H9 (cell line): ENCODE data around the gene ZNF205. TPM values are rescaled to one million over a fixed set of nuclear protein-coding genes. Genes with fewer than 3 reads are reported as not detected.

Source experiments
- DNase-seq: peaks from one replicate; pipeline ENCODE4 v3.0.0-alpha.2; 2017
- H2AFZ ChIP-seq: one replicate; pipeline ENCODE4 v1.6.1; 2013; ENCODE audit warnings: mild to moderate bottlenecking, low read length, control low read depth, moderate library complexity
- H2AK5ac ChIP-seq: 2 replicates; pipeline ENCODE4 v1.6.1; 2013; ENCODE audit warnings: low read length, control low read depth, mixed read lengths; ENCODE audit not compliant: insufficient read length
- H2BK120ac ChIP-seq: one replicate; pipeline ENCODE4 v1.6.1; 2013; ENCODE audit warnings: low read depth, mild to moderate bottlenecking, low read length, control low read depth, inconsistent platforms; ENCODE audit not compliant: poor library complexity, severe bottlenecking
- H2BK12ac ChIP-seq: 2 replicates; pipeline ENCODE4 v1.6.1; 2013; ENCODE audit warnings: low read length, control low read depth, mixed read lengths, low read depth; ENCODE audit not compliant: insufficient read length
- H2BK15ac ChIP-seq: 2 replicates; pipeline ENCODE4 v1.6.1; 2013; ENCODE audit warnings: low read depth, low read length, control low read depth
- H2BK20ac ChIP-seq: one replicate; pipeline ENCODE4 v1.6.1; 2013; ENCODE audit warnings: low read depth, mild to moderate bottlenecking, low read length, control low read depth, inconsistent platforms; ENCODE audit not compliant: poor library complexity, severe bottlenecking
- H2BK5ac ChIP-seq: 2 replicates; pipeline ENCODE4 v1.6.1; 2013; ENCODE audit warnings: low read length, control low read depth, mixed read lengths; ENCODE audit not compliant: insufficient read length
- H3K14ac ChIP-seq: 2 replicates; pipeline ENCODE4 v1.6.1; 2013; ENCODE audit warnings: low read length, control low read depth; ENCODE audit not compliant: insufficient read depth
- H3K18ac ChIP-seq: 2 replicates; pipeline ENCODE4 v1.6.1; 2013; ENCODE audit warnings: low read depth, mild to moderate bottlenecking, mixed read lengths, low read length, control low read depth; ENCODE audit not compliant: insufficient read length
- H3K23ac ChIP-seq: 2 replicates; pipeline ENCODE4 v1.6.1; 2013; ENCODE audit warnings: low read length, control low read depth, mixed read lengths, low read depth; ENCODE audit not compliant: insufficient read length
- H3K23me2 ChIP-seq: 2 replicates; pipeline ENCODE4 v1.6.1; 2013; ENCODE audit warnings: low read depth, mild to moderate bottlenecking, mixed read lengths, low read length, control low read depth; ENCODE audit not compliant: insufficient read length, poor library complexity, severe bottlenecking
- H3K27ac ChIP-seq: 2 replicates; pipeline ENCODE4 v1.5.1; 2013; ENCODE audit warnings: low read length, control low read depth, mixed read lengths, low read depth; ENCODE audit not compliant: insufficient read length
- H3K27me3 ChIP-seq: 2 replicates; pipeline ENCODE4 v1.6.1; 2013; ENCODE audit warnings: low read length, control low read depth, inconsistent platforms; ENCODE audit not compliant: insufficient read depth
- H3K4ac ChIP-seq: 2 replicates; pipeline ENCODE4 v1.6.1; 2013; ENCODE audit warnings: low read depth, mild to moderate bottlenecking, control low read depth, inconsistent platforms, low read length, moderate library complexity
- H3K4me1 ChIP-seq: 2 replicates; pipeline ENCODE4 v1.6.1; 2013; ENCODE audit warnings: low read length, control low read depth, inconsistent platforms; ENCODE audit not compliant: insufficient read depth
- H3K4me2 ChIP-seq: 2 replicates; pipeline ENCODE4 v1.6.1; 2013; ENCODE audit warnings: low read length, control low read depth, mixed read lengths; ENCODE audit not compliant: insufficient read length, insufficient read depth
- H3K56ac ChIP-seq: 2 replicates; pipeline ENCODE4 v1.6.1; 2013; ENCODE audit warnings: low read depth, mild to moderate bottlenecking, mixed read lengths, low read length, control low read depth; ENCODE audit not compliant: insufficient read length
- H3K79me1 ChIP-seq: 2 replicates; pipeline ENCODE4 v1.6.1; 2013; ENCODE audit warnings: low read depth, mild to moderate bottlenecking, moderate library complexity, low read length, control low read depth, inconsistent platforms; ENCODE audit not compliant: insufficient read depth, poor library complexity, severe bottlenecking
- H3K79me2 ChIP-seq: 2 replicates; pipeline ENCODE4 v1.6.1; 2013; ENCODE audit warnings: low read length, control low read depth, inconsistent platforms; ENCODE audit not compliant: insufficient read depth
- H3K9ac ChIP-seq: 2 replicates; pipeline ENCODE4 v1.6.1; 2013; ENCODE audit warnings: low read length, control low read depth, mixed read lengths; ENCODE audit not compliant: insufficient read length; ENCODE audit errors: extremely low read depth
- H3K9me3 ChIP-seq: one replicate; pipeline ENCODE4 v1.6.1; 2013; ENCODE audit warnings: low read depth, low read length, inconsistent platforms; ENCODE audit not compliant: control insufficient read depth
- H3T11ph ChIP-seq: one replicate; pipeline ENCODE4 v1.6.1; 2013; ENCODE audit warnings: mild to moderate bottlenecking, low read length, control low read depth, inconsistent platforms
- H4K20me1 ChIP-seq: one replicate; pipeline ENCODE4 v1.6.1; 2013; ENCODE audit not compliant: control insufficient read depth, insufficient read length, insufficient read depth
- H4K5ac ChIP-seq: 2 replicates; pipeline ENCODE4 v1.6.1; 2013; ENCODE audit warnings: low read depth, mild to moderate bottlenecking, mixed read lengths, low read length, control low read depth; ENCODE audit not compliant: insufficient read length
- H4K8ac ChIP-seq: replicated peaks from 2 replicates; pipeline ENCODE4 v1.6.1; 2013; ENCODE audit warnings: low read length, control low read depth, mixed read lengths, low read depth; ENCODE audit not compliant: insufficient read length
- H4K91ac ChIP-seq: 2 replicates; pipeline ENCODE4 v1.6.1; 2013; ENCODE audit warnings: low read depth, mild to moderate bottlenecking, moderate library complexity, mixed read lengths, low read length, control low read depth; ENCODE audit not compliant: insufficient read length
- H3K27ac Mint-ChIP-seq, 3 experiments: 2 replicates in 2 of 3; 3 replicates in 1 of 3; pipeline ENCODE4 v1.8.0; 2020 to 2021; ENCODE audit warnings: mixed read lengths in 3 of 3, mild to moderate bottlenecking in 1 of 3, moderate library complexity in 1 of 3
- H3K27me3 Mint-ChIP-seq: 2 replicates; pipeline ENCODE4 v1.8.0; 2021; ENCODE audit warnings: low read depth, mild to moderate bottlenecking, moderate library complexity, mixed read lengths
- H3K36me3 Mint-ChIP-seq, 3 experiments: 2 replicates in 2 of 3; 3 replicates in 1 of 3; pipeline ENCODE4 v1.8.0; 2020 to 2021; ENCODE audit warnings: low read depth in 3 of 3, mixed read lengths in 3 of 3; ENCODE audit not compliant: insufficient read depth in 1 of 3
- H3K4me1 Mint-ChIP-seq, 2 experiments: 2 replicates each; pipeline ENCODE4 v1.8.0; 2020; ENCODE audit warnings: mixed read lengths in 2 of 2
- H3K4me3 Mint-ChIP-seq, 2 experiments: 2 replicates in 1 of 2; 3 replicates in 1 of 2; pipeline ENCODE4 v1.8.0; 2020 to 2021; ENCODE audit warnings: mild to moderate bottlenecking in 2 of 2, mixed read lengths in 2 of 2, moderate library complexity in 1 of 2
- H3K9me3 Mint-ChIP-seq, 2 experiments: 2 replicates in 1 of 2; 3 replicates in 1 of 2; pipeline ENCODE4 v1.8.0; 2020; ENCODE audit warnings: mild to moderate bottlenecking in 2 of 2, mixed read lengths in 2 of 2, moderate library complexity in 1 of 2
- CTCF ChIP-seq: fragments of 200-600 bp; sonication (generic); conservative IDR thresholded peaks from 3 replicates; pipeline ENCODE4 v1.8.0; 2021; ENCODE audit warnings: antibody characterized with exemption, mild to moderate bottlenecking
- WGBS: extraction: QIAGEN DNeasy Blood & Tissue Kit; methylation state at CpG from one replicate; pipeline ENCODE4 v1.1.7; 2013; ENCODE audit warnings: missing lambda C conversion rate, low lambda C conversion rate, mixed read lengths; ENCODE audit not compliant: insufficient read length; ENCODE audit errors: extremely low coverage; 5-methylcytosine and 5-hydroxymethylcytosine counted together
- total RNA-seq: library from RNA; stranded (reverse); gene quantifications from 2 replicates; pipeline ENCODE4 v1.2.1, GENCODE V29; 2021

The ZNF205 gene
- total RNA-seq, 1 experiment from 2014 or later, result 16.8 TPM

DNA sequence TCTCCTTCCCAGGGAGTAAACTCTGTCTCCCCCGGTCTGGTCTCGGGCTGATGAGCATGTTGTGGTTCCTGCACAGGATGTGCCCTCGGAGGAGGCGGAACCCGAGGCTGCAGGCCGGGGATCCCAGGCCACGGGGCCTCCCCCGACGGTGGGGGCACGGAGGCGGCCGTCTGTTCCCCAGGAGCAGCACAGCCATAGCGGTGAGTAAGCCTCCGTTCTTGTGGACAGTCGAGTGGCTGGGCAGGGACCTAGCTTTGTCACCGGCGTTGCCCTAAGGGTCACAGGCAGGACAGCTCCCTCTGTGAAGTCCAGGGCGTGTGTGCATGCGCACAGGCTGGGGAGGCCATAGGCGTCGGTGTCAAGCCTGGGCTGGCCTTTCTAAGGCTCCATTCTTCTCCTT lies 26.0 kb downstream of the ZNF205 start:
- no peak overlapping the region for H4K8ac ChIP-seq
- H3K4me3 Mint-ChIP-seq, result no peak overlapping the region
- no CpG with 5 or more reads among the region's 21 CpGs for WGBS

More for the DNA sequence above, 26.0 kb downstream of the ZNF205 start:
- Histone ChIP-seq H3K4me2 (no peak overlapping the region), H2BK12ac (no peak overlapping the region), H4K5ac (no peak overlapping the region), H3K14ac (no peak overlapping the region; the same call in 1 of the 2 replicates), H3K9ac (no peak overlapping the region), H3K4me1 (no peaks in the 10 kb centered on the region; the same call in 1 of the 2 replicates), H2BK120ac (no peak overlapping the region), H3K79me1 (peaks cover 2% of the 10 kb centered on the region), H3K4ac (no peak overlapping the region), H3K56ac (no peak overlapping the region), H3T11ph (no peak overlapping the region), H2BK5ac (no peak overlapping the region), H2BK20ac (no peak overlapping the region), H3K79me2 (peaks cover 7% of the 10 kb centered on the region), H3K18ac (no peak overlapping the region), H2BK15ac (no peak overlapping the region), H4K91ac (no peak overlapping the region), H3K23ac (no peak overlapping the region), H3K23me2 (peaks cover 10% of the 10 kb centered on the region), H3K27ac (no peak overlapping the region), H2AK5ac (no peak overlapping the region), H2AFZ (no peak overlapping the region), H4K20me1 (no peaks in the 10 kb centered on the region), H3K9me3 (no peaks in the 10 kb centered on the region), H3K27me3 (no peaks in the 10 kb centered on the region)
- DNase-seq, result no peak
- Mint-ChIP-seq H3K27me3 (no peaks in the 10 kb centered on the region), H3K36me3 (peaks cover 7 to 20% (median 15%) of the 10 kb centered on the region in 3 experiments; a peak in 5 of 7 replicates), H3K9me3 (no peaks in the 10 kb centered on the region), H3K4me1 (peaks cover 9% of the 10 kb centered on the region in 2 experiments), H3K27ac (no peak overlapping the region)
- no peak for TF ChIP-seq CTCF
